Nephron (organoid): ENCODE results near the gene ATP6V1F.

Experiments used
- H3K27ac Mint-ChIP-seq, 3 experiments: 2 replicates each; pipeline ENCODE4 v1.8.0; 2020; ENCODE audit warnings: mixed read lengths in 3 of 3, mild to moderate bottlenecking in 2 of 3, moderate library complexity in 1 of 3
- H3K27me3 Mint-ChIP-seq: 2 replicates; pipeline ENCODE4 v1.8.0; 2021; ENCODE audit warnings: low read depth, mild to moderate bottlenecking, moderate library complexity, mixed read lengths
- H3K36me3 Mint-ChIP-seq: 2 replicates; pipeline ENCODE4 v1.8.0; 2020; ENCODE audit warnings: low read depth, mixed read lengths
- H3K4me1 Mint-ChIP-seq: 2 replicates; pipeline ENCODE4 v1.8.0; 2020; ENCODE audit warnings: mixed read lengths
- H3K4me3 Mint-ChIP-seq, 3 experiments: 2 replicates each; pipeline ENCODE4 v1.8.0; 2020; ENCODE audit warnings: mild to moderate bottlenecking in 3 of 3, mixed read lengths in 3 of 3, moderate library complexity in 2 of 3
- H3K9me3 Mint-ChIP-seq: 2 replicates; pipeline ENCODE4 v1.8.0; 2020; ENCODE audit warnings: mixed read lengths
- TF ChIP-seq, protein P1 (sequence below), 3 experiments: fragments of 200-600 bp; sonication (generic); IDR thresholded peaks; one replicate each; pipeline ENCODE4 v1.5.0; 2021; ENCODE audit warnings: antibody characterized with exemption in 3 of 3; ENCODE audit not compliant: unreplicated experiment in 3 of 3

Gene ATP6V1F

DNA sequence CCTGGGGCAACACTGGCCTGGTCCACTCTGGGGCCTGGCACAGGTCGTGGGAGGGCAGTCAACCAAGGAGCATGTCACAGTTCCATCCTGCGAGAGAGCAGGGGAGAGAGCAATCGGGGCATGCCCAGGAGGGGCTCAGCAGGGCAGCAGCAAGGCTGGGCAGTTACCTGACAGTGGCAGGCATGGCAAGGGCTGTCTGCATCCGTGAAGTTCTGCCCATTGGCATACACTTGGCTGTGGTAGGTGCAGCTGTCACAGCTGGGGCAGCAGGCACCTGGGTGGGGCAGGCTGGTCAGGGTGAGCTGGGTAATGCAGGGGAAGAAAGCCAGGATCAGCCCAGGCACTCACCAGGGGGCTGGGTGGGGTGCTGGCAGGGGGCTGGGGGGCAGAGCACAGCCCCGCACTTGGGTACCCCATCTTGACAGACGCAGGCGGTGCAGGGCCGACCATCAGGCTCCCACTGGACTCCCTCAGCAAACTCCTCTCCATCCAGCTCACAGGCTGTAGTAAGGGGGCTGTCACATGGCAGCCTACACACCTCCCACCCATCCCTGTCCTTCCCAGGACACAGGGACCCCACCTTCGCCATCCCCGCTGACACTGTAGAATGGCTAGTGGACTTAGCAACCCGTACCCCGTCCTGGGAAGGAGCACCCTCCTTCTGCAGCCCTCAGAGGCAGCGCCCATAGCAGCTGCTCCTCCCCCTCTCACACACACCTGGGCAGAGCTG lies 30.0 kb downstream of the ATP6V1F start:
- no peaks in the 10 kb centered on the region for H3K9me3 Mint-ChIP-seq
- H3K27me3 Mint-ChIP-seq: peaks cover 8% of the 10 kb centered on the region
- no peaks in the 10 kb centered on the region for H3K4me1 Mint-ChIP-seq
- H3K27ac Mint-ChIP-seq: no peak overlapping the region
- H3K4me3 Mint-ChIP-seq: no peak overlapping the region
- H3K36me3 Mint-ChIP-seq: peaks cover 21% of the 10 kb centered on the region
- TF ChIP-seq, protein P1, sequence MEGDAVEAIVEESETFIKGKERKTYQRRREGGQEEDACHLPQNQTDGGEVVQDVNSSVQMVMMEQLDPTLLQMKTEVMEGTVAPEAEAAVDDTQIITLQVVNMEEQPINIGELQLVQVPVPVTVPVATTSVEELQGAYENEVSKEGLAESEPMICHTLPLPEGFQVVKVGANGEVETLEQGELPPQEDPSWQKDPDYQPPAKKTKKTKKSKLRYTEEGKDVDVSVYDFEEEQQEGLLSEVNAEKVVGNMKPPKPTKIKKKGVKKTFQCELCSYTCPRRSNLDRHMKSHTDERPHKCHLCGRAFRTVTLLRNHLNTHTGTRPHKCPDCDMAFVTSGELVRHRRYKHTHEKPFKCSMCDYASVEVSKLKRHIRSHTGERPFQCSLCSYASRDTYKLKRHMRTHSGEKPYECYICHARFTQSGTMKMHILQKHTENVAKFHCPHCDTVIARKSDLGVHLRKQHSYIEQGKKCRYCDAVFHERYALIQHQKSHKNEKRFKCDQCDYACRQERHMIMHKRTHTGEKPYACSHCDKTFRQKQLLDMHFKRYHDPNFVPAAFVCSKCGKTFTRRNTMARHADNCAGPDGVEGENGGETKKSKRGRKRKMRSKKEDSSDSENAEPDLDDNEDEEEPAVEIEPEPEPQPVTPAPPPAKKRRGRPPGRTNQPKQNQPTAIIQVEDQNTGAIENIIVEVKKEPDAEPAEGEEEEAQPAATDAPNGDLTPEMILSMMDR (IDR thresholded peaks at IDR 0.05; ENCODE audit: unreplicated experiment in 3 of 3): no peak

DNA sequence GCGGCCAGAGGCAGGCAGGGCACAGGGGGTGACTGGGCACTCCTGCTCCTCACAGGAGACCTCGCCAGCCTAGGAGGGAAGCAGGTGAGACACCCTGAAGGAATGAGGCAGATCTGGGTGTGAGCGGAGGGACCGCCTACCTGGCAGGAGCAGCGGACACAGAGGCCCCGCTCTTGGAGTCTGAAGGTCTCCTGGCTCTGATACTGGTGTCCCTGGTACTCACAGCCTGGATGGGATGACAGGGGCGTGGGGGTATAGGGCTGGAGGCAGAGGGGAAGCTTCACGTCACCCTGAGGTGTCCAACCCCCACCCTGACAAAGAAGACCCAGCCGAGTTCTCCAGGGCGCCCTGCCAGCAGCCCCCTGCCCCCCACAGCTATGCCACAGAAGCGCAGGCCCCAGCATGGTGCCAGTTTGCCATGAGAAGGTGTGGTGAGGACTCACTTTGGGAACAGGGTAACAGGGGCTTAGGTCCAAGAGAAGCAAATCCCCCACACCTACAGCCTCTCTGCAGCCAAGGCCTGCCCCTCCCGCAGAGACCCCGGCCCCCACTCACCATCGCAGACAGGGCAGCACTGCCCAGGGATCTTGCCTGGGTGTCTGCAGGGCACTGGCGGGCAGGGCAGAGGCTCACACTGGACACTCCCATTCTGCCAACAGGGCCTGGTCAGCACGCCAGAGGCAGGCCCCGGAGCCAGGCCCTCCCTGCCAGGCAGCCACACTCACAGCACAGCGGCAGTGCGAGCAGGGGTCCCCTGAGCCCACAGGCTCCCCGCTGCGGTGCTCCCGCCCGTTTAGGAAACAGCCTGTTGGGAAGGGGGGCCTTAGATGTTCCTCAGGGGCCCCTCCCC lies 30.8 kb downstream of the ATP6V1F start:
- Mint-ChIP-seq H3K27me3 (peaks cover 8% of the 10 kb centered on the region), H3K27ac (no peak overlapping the region), H3K4me3 (no peak overlapping the region), H3K9me3 (peaks cover 3% of the 10 kb centered on the region), H3K4me1 (no peaks in the 10 kb centered on the region), H3K36me3 (peaks cover 27% of the 10 kb centered on the region)
- TF ChIP-seq, protein P1 (IDR thresholded peaks at IDR 0.05; ENCODE audit: unreplicated experiment in 3 of 3): no peak

DNA sequence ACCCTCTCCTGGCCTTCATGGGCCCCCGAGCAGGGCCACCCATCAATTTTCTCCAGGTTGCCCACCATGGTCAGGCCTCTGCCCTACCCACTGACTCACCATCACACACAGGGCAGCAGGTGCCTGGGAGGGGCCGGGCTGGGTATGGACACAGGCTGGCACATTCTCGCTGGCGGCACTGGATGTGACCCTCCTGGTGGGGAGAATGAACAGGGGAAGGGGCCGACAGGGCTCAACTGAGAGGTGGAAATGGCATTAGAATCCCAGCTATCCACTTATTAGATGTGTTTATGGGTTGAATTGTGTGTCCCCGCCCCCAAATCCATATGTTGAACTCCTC lies 31.4 kb downstream of the ATP6V1F start:
- no peak overlapping the region for H3K4me3 Mint-ChIP-seq
- peaks cover 31% of the 10 kb centered on the region for H3K36me3 Mint-ChIP-seq
- H3K27me3 Mint-ChIP-seq: peaks cover 8% of the 10 kb centered on the region
- H3K4me1 Mint-ChIP-seq: no peaks in the 10 kb centered on the region
- TF ChIP-seq, protein P1 (IDR thresholded peaks at IDR 0.05; ENCODE audit: unreplicated experiment in 3 of 3): no peak
- H3K9me3 Mint-ChIP-seq: peaks cover 4% of the 10 kb centered on the region
- H3K27ac Mint-ChIP-seq: no peak overlapping the region

DNA sequence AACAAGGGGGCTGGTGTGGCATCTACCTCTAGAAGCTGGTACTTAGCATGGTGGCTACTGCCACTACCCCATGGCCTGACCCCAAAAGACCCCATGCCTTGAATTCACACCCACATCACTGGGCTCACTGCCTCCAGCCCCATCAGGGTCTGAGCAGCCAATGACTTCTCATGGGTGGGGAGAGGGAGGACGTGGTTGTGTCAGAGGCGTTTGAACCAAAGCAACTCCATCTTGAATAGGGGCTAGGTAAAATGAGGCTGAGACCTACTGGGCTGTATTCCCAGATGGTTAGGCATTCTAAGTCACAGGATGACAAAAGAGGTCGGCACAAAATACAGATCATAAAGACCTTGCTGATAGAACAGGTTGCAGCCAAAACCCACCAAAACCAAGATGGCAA lies 32.7 kb downstream of the ATP6V1F start:
- TF ChIP-seq, protein P1 (IDR thresholded peaks at IDR 0.05; ENCODE audit: unreplicated experiment in 3 of 3): no peak
- no peaks in the 10 kb centered on the region for H3K27me3 Mint-ChIP-seq
- H3K9me3 Mint-ChIP-seq: peaks cover 6% of the 10 kb centered on the region
- no peaks in the 10 kb centered on the region for H3K4me1 Mint-ChIP-seq
- peaks cover 39% of the 10 kb centered on the region for H3K36me3 Mint-ChIP-seq
- no peak overlapping the region for H3K4me3 Mint-ChIP-seq
- no peak overlapping the region for H3K27ac Mint-ChIP-seq

DNA sequence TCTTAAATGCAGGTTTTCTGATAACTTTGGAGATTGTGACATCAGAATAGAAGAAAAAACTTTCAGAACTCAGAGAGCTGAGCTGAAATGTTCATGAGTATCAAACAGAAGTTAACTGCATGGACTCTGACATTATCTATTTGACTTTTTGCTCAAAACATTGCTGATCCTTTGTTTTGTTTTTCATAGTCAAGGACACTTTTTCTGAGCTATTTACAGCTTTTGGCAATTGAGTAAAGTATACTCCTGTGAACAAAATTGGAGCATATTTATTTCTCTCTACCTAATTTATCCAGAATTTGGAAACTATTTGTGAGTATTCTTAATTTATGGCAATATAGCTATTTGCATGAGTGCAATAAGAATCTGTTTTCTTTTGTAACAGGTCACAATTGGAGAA lies 36.7 kb downstream of the ATP6V1F start:
- Mint-ChIP-seq H3K4me3 (no peak overlapping the region), H3K27me3 (no peaks in the 10 kb centered on the region), H3K4me1 (no peaks in the 10 kb centered on the region), H3K36me3 (peaks cover 69% of the 10 kb centered on the region), H3K9me3 (peaks cover 15% of the 10 kb centered on the region), H3K27ac (no peak overlapping the region)
- TF ChIP-seq, protein P1 (IDR thresholded peaks at IDR 0.05; ENCODE audit: unreplicated experiment in 3 of 3): no peak
